GM21786 (cell line): Measurements from ENCODE around the gene CPZ.

ENCODE experiments used
- ATAC-seq: cut with Tn5 transposase; IDR thresholded peaks from one replicate; pipeline ENCODE4 v1.9.1; 2021; ENCODE audit not compliant: unreplicated experiment

Gene CPZ

DNA sequence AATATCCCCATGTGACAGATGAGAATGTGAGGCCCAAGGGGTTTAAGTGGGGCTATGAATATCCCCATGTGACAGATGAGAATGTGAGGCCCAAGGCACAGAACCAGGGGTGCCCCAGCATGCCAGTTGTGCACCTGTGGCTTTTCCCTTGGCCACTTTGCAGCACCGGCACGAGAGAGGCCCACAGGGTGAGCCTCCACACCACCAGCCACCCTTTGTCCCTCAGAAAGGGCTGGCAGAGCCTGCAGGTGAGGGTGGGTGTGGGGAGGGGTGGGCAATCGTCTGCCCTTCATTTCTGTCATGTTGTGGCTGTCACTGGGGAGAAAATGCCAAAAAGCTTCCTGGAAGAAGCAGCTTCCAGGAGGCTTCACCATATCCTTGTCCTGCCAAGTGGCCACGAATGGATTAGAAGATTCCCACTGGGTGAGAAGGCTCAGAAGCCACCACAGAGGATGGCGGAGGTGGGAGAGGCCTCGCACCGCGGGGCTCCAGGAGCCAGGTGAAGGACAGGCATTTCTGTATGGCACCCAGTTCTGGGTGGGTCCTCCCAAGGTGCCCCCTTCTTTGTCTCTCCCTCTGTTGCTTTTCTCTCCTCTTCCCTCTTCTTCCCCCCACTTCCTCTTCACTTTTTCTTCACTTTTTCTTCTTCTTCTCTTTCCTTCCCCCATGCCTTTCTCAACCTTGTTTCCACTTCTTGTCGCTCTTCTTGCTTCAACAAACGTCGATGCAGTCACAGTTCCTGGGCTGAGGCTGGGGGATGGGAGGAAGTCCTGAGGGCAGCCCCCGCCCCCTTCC is 12.8 kb upstream of the CPZ start:
- ATAC-seq: no peak

DNA sequence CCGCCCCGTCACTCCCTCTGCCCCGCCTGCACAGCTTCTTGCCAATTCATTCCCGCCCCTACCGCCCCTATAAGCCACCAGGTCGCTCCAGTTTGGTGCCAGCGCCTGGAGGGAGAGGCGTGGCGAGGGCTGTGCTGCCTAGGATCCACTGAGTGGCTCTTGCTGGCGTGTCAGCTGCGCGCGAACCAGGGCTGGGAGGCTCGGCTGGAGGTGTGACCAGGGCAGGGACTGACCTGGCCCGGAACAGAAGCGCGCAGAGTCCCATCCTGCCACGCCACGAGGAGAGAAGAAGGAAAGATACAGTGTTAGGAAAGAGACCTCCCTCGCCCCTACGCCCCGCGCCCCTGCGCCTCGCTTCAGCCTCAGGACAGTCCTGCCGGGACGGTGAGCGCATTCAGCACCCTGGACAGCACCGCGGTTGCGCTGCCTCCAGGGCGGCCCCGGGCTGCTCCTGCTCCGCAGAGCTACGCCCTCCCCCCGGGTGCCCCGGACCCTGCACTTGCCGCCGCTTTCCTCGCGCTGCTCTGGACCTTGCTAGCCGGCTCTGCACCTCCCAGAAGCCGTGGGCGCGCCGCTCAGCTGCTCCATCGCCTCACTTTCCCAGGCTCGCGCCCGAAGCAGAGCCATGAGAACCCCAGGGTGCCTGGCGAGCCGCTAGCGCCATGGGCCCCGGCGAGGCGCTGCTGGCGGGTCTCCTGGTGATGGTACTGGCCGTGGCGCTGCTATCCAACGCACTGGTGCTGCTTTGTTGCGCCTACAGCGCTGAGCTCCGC is 12.1 kb upstream of the CPZ start, which contains the start of gene GPR78:
Gene GPR78 (plus strand): TSS at position 72 of the 773 bp plus-strand sequence. CDS start 591 bp downstream, at position 663.
- ATAC-seq: no peak

DNA sequence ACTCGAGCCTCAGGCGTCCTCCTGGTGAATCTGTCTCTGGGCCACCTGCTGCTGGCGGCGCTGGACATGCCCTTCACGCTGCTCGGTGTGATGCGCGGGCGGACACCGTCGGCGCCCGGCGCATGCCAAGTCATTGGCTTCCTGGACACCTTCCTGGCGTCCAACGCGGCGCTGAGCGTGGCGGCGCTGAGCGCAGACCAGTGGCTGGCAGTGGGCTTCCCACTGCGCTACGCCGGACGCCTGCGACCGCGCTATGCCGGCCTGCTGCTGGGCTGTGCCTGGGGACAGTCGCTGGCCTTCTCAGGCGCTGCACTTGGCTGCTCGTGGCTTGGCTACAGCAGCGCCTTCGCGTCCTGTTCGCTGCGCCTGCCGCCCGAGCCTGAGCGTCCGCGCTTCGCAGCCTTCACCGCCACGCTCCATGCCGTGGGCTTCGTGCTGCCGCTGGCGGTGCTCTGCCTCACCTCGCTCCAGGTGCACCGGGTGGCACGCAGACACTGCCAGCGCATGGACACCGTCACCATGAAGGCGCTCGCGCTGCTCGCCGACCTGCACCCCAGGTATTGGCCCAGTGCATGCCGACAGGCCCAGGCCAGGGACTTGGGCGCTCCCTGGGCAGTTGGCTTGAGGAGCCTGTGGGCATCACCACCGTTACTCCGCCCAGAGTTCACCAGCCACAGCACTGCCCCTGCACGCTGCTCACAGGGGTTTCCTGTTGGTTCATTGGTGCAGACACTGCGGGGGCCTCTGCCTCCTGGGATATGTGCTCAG is 11.3 kb upstream of the CPZ start:
- no peak for ATAC-seq

DNA sequence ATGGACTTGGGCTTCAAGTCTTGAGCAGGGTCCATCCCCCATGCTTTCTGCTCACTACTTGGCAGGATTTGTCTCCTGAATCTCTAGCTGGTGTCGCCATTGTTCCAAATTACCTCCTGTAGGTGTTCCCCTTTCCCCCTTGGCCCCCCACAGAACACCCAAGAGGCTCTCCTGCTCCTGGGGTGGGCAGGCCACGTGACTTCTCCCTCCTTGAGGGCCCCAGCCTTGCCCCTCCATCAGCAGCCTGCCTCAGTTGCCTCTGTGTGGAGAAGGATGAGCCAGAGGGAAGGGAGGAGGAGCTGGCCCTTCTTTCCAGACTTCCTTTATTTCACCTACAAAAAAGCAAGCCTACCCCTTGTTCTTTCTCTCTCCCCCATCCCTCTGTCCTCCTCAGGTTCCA is 10.5 kb upstream of the CPZ start:
- ATAC-seq: no peak

DNA sequence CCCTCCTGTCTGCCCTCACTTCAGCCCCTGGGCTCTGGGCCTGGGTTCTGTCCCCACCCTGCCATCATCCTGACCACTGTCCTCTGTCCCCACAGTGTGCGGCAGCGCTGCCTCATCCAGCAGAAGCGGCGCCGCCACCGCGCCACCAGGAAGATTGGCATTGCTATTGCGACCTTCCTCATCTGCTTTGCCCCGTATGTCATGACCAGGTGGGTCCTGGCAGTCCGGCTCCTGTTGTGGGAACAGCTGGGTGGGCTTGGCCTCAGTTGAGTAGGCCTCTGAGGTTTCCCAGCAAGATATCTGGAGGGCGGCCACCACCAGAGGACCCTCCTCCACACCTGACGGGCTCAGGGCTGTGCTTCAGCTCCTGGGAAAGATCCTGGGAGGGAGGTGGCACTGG is 10.1 kb upstream of the CPZ start:
- no peak for ATAC-seq

DNA sequence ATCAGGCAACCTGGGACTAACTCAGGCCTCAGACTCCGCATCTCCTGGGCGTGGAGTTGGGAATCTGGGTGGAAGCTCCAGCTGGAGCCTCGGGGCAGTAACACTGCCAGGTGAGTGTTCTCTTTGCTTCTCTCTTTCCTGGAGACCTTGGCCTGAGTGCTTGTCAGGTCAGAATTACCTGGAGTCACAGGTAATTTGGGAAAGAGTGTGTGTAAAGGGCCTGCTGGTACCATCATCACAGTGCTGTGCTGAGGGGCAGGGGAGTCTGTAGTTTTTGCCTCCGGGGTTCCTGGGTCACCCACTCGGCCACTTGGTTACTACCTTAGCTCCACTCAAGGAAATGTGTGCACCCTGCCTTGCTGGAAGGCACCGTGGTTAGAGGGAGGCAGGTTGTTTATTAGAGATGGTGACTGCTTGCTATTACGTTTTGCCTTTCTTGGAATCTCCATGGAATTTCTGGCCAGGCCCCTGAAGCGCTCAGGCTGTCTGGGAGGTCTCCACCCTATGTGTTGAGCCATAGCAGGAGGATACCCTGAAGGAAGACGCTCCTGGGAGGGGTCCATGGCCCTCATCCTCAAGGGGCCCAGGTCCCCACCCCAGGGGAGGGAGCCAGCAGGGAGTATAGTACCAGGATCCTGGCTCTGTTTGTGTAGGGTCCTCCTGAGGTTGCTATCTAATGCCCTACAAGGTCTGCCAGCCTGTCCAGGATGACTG is 9.5 kb upstream of the CPZ start:
- no peak for ATAC-seq

DNA sequence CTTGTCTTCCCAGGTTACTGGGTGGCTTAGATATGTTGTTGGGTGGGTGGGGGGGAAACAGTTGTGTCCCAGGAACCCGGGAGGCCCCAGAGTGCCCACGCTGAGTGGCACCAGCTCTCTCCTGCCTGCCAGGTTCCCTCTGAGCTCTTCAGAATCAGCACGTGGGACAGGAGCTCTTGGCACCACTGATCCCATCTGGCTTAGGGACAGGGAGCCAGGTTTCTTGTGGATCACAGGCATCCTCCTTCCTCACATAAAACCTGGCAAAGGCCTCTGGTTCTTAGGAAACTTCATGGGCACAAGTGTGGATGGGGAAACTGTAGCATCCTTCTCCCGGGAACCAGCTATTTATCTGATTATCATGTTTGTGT is 8.9 kb upstream of the CPZ start:
- ATAC-seq: no peak

DNA sequence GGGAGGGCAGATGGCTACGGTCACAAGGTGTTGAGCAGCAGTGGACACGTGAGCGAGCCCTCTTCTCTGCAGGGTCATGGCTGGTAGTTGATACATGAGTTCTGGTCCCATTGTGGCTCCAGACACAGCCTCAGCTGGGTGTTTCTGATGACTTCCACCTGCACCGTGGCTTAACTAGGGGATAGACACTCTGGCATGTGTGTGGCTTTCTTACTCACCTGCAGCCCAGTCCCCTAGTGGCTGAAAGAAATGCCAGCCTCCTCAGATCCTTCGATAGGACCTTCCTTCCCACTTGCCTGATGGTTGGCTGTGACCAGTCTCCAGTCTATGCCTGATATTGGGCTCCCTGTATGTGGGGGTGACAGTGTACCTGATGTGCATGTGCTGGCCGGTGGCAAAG is 7.4 kb upstream of the CPZ start:
- no peak for ATAC-seq

DNA sequence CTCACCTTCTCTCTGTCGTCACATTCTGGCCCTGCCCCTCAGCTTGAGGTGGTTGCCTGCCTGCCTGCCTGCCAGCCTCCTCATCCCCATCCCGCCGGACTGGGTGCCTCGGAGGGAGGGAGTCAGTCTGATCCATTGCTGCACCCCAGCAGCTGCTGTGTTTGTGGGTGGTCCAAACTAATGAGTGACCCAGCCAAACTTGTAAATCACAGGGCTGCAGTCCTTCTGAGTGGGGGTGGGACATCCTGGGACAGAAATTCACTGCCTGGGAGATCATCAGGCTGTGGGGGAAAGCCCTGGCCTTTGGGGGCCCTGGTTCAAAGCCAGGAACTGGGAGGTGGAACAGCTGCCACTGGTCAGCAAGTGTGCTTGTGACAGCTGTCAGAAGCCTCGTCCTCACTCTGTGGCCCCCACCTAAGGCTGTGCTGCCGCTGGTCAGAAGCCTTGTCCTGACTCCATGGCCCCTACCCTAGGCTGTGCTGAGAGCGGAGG is 6.8 kb upstream of the CPZ start:
- ATAC-seq: no peak

DNA sequence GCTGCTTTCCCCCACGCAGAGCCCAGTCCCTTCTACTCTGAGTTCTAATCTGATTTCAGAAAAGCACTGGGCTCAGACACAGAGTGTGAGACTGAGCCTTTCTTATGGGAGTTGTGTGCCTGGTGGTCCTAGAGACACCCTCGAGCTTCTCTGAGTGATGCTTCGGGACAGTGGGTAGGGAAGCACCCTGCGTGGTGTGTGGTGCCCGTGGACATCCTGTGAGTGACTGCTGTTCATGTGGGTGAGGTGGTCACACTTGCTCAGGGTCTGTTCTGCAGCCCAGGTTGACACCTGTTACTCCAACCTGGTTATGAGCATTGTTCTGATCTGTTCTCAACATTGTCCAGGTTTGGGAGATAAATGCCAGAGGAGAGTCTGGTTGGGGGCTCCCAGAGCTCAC is 6.3 kb upstream of the CPZ start:
- no peak for ATAC-seq

DNA sequence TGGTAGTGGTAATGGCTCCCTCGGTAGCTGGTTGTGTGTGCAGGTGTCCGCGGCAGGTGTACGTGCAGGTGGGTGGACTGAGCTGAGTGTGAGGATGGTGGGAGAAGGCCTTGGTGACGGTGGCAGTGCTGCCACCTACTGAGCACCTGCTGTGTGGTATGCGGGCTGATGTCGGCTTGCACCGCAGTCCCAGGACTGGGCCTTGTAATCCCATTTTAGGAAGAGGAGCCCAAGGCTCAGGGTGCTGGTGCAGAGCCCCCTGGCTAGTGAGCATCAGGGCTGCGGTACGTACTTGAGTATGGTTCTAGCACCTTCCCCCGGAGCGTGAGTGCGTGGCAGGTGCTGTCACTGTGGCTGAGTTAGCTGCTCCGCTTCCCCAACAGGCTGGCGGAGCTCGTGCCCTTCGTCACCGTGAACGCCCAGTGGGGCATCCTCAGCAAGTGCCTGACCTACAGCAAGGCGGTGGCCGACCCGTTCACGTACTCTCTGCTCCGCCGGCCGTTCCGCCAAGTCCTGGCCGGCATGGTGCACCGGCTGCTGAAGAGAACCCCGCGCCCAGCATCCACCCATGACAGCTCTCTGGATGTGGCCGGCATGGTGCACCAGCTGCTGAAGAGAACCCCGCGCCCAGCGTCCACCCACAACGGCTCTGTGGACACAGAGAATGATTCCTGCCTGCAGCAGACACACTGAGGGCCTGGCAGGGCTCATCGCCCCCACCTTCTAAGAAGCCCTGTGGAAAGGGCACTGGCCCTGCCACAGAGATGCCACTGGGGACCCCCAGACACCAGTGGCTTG is 5.7 kb upstream of the CPZ start:
- no peak for ATAC-seq

DNA sequence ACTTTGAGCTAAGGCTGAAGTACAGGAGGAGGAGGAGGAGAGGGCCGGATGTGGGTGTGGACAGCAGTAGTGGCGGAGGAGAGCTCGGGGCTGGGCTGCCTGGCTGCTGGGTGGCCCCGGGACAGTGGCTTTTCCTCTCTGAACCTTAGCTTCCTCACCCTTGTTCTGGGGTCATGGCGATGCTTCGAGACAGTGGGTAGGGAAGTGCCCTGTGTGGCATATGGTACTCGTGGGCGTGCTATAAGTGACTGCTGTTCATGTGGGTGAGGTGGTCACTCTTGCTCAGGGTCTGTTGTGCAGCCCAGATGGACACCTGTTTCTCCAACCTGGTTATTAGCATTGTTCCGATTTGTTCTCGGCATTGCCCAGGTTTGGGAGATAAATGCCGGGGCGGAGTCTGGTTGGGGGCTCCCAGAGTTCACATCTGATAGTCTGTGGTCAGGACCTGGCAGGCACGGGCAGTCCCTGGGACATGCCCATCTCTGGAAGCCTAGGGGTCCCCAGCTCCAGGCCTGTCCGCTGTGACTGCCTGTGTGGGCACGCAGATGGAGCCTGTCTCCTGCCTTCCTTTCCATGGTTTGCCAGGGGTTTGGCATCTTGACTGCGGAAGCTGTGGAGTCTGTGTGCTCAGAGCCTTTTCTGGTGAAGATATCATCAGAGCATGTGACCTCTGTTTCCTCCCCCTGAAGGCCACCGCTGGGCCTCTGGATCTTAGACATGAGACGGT is 4.9 kb upstream of the CPZ start:
- ATAC-seq: no peak

DNA sequence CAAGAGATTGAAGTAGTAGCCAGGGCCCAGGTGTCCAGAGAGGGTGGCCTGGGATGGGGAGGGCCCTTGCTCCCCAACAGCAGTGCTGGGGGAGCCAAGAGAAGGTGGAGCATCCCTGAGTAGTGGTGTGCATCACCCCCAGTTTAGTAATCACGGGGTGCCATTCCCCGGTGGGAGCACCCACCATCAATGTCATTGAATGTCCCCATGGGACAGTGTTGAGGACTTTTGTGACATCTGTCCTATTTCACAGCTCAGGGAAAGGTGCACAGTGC is 4.4 kb upstream of the CPZ start:
- no peak for ATAC-seq

DNA sequence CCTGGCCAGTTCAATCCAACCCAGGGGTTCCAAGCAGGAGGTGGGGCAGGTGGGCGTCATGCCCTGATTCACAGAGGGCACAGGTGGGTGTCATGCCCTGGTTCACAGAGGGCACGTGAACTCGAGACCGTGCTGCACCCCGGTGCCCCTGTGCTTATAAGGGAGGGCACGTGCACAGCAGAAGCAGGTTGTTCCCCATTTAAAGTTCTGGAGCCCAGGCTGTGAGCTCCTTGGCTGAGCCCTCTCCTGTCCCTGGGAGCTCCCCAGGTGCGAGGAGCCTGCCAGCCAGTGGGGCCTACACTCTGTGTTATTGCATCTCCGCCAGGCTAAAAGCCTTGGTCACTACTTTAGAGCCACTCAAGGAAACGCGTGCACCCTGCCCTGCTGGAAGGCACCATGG is 3.2 kb upstream of the CPZ start:
- ATAC-seq: no peak

DNA sequence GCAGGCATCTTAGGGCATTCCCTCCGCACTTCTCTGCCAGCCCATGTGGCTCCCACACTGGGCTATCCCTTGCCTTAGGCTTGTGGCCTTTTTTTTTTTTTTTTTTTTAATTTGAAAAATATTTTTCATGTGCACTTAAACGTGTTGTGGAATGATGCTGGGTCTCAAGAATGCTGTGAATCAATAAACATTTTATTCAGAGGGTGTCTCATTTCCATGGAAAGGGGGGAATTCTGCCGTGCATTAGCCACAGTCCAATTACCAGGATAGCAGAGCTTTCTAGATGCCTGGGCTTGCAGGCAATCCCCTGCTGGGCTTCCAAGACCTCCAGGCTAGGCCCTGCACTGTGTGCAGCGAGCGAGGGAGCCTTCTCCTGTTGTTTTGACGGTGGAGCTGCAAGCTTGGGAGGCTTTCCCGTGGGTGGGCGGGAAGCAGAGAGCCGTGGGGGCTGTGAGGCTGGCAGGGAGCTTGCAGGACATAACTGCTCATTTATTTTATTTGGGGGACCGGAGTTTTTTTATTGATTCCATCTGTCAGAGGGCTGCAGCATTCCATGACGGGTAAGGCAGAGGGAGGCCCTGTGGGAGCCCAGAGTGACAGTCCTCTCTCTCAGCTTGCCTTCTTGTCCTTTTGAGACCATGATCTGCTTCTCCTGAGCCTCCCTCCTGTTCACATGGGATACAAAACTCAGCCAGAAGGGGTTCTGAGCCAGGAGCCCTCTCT is 2.6 kb upstream of the CPZ start:
- ATAC-seq: no peak

DNA sequence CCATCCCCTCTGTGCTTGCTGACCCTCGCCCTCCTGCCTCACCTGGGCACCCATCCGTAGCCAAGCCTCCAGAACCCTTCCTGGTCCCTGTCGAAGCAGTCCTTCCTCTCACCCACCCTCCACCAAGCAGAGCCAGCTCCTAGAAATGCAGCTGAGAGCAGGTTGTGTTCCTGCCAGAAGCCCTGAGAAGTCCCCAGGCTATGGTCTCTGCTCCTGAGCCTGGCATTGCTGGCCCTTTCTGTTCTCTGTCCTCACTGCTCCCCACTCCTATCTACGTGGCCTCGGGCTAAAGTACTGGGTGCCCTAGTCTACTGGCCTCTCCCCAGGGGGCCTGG is 2.1 kb upstream of the CPZ start:
- no peak for ATAC-seq

DNA sequence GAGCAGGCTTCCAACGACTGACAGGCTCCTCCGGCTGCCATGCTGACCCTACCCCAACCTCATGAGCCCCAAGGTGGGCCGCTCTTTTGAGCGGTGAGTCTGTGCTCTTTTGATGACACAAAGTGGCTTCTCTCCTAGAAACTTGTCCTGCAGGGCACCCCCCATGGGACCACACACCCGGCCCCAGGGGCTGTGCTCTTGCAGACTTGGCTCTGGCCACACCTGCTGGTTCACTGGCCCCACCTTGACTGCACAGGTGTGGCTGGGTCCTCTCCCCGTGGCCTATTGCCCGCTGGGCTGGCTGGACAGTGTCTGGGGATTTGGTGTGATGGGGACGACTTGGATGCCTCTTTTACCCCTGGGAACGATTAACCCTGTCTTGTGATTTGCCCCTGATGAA is 1.5 kb upstream of the CPZ start:
- no peak for ATAC-seq

DNA sequence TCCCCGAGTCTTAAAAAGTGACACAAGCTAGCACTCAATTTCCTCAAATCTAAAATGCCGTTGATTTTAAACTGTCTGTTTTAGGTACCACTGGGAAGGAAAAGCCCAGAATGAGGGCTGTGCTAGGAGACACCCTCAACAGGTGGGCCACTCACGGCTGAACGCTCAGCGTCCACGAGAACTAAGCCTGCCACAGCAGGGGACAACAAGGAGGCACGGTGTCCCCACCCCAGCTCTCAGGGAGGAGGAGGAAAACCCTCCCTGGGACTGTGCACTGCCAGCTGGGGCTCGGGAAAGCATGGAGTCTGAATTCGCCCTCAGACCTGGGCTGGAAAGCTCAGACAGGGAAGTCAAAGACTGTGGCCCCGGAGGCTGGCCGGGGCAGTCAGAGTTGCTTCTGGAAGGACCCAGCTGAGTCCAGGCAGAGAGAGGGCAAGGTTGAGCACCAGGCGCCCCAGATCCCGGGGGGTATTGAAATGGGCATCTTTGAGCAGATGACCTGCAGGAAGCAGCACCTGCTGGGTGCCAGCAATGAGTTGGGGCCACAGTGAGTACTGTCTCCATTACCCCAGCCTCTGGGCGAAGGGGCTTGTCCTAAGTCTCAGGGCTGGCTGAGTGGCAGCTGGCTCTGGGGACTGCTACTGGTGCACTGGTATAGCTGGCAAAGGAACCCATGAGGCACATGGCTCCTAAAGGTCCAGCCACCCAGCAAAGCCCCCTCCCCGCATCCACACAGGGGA is 769 bp upstream of the CPZ start:
- no peak for ATAC-seq
